IPS-15b (cell line): ENCODE results near the gene TRAPPC12.
"Not testable (repeated sequence)": the region's sequence is repeated elsewhere in the genome, so short reads cannot be mapped to it uniquely, and the experiment has no call there.

Experiments used
- H3K27me3 ChIP-seq: one replicate; pipeline ENCODE4 v1.6.1; 2013; ENCODE audit warnings: low read length; ENCODE audit not compliant: control insufficient read depth, insufficient read depth
- H3K36me3 ChIP-seq: one replicate; pipeline ENCODE4 v1.6.1; 2013; ENCODE audit warnings: low read length; ENCODE audit not compliant: control insufficient read depth, insufficient read depth
- H3K4me1 ChIP-seq: one replicate; pipeline ENCODE4 v1.6.1; 2013; ENCODE audit warnings: mild to moderate bottlenecking, low read length; ENCODE audit not compliant: control insufficient read depth, insufficient read depth
- H3K4me3 ChIP-seq: one replicate; pipeline ENCODE4 v1.5.1; 2013; ENCODE audit warnings: low read depth, low read length
- H3K9ac ChIP-seq: one replicate; pipeline ENCODE4 v1.6.1; 2013; ENCODE audit warnings: low read depth, mild to moderate bottlenecking, low read length
- H3K9me3 ChIP-seq: one replicate; pipeline ENCODE4 v1.6.1; 2013; ENCODE audit warnings: mild to moderate bottlenecking, low read length; ENCODE audit not compliant: control insufficient read depth, insufficient read depth

TRAPPC12 gene

DNA sequence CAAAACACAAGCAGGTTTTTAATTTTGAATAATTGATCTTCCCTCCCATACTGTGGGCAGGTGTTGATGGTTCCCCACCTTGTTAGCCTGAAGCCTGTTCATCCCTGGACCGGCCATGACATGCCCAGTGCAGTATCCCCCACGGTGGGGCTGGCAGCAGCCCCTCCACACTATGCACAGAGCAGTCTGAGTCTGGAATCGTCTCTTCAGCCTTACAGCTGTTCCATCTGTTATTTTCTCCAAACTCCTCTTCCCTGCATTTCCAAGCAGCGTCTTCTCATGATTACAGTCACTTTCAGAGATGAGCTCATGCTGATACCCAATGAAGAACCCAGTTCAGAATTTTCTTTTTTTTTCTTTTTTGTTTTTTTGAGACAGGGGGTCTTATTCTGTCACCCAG, 71.7 kb downstream of the TRAPPC12 start:
- peaks cover 7% of the 10 kb centered on the region for H3K36me3 ChIP-seq
- H3K27me3 ChIP-seq: no peaks in the 10 kb centered on the region
- H3K4me3 ChIP-seq: no peak overlapping the region
- peaks cover 4% of the 10 kb centered on the region for H3K4me1 ChIP-seq
- no peak overlapping the region for H3K9ac ChIP-seq
- no peaks in the 10 kb centered on the region for H3K9me3 ChIP-seq

- no peak overlapping the region for H3K9ac ChIP-seq
- no peaks in the 10 kb centered on the region for H3K27me3 ChIP-seq
- no peaks in the 10 kb centered on the region for H3K9me3 ChIP-seq
- H3K4me1 ChIP-seq: peaks cover 4% of the 10 kb centered on the region
- H3K36me3 ChIP-seq: peaks cover 7% of the 10 kb centered on the region
- no peak overlapping the region for H3K4me3 ChIP-seq
Measured at GRCh38 chr2:3451926-3452671, 72.6 kb downstream of the TRAPPC12 start.

DNA sequence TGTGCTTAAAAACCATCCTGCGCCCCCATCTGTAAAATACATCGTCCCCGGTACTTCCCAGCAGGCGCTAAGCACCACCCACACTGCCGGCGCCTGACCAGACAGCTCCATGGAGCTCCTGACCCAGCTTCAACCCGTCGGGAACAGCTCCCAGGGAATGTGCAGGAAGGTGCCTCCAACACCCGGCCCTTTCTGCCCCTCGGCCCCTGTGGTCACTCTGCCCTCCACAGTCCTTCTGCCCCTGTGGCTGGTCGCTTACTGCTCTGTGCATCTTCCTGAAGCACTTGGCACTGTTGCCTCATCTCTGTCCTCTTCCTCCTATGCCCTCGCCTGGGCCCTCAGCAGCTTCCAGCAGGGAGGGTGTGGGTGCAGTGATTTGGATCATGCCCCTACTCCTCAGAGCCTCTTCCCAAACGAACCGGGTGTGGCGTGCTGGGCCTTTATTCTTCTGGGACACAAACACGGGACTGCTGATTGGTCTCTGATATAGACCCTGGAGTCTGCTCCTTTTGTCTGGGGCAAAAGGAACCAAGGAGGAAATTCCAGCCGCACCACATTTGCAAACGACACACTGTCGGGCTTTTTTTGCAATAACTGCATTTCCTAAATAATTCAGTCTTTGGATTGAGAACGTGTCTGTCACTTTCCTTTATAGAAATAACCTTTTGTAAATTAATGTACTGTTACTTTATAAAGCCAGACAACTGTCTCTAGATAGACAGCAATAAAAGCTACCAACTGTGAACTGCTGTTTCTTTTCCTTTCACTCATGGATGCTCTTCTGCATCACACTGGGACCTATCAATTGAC, 73.9 kb downstream of the TRAPPC12 start:
- no peaks in the 10 kb centered on the region for H3K4me1 ChIP-seq
- H3K9me3 ChIP-seq: no peaks in the 10 kb centered on the region
- H3K9ac ChIP-seq: no peak overlapping the region
- H3K4me3 ChIP-seq: no peak overlapping the region
- H3K27me3 ChIP-seq: no peaks in the 10 kb centered on the region
- peaks cover 12% of the 10 kb centered on the region for H3K36me3 ChIP-seq

GRCh38 chr2:3454005-3454404, 74.5 kb downstream of the TRAPPC12 start:
- H3K27me3 ChIP-seq, H3K9me3 ChIP-seq, H3K4me3 ChIP-seq, H3K4me1 ChIP-seq, H3K9ac ChIP-seq: not testable (repeated sequence)
- peaks cover 12% of the 10 kb centered on the region for H3K36me3 ChIP-seq

DNA sequence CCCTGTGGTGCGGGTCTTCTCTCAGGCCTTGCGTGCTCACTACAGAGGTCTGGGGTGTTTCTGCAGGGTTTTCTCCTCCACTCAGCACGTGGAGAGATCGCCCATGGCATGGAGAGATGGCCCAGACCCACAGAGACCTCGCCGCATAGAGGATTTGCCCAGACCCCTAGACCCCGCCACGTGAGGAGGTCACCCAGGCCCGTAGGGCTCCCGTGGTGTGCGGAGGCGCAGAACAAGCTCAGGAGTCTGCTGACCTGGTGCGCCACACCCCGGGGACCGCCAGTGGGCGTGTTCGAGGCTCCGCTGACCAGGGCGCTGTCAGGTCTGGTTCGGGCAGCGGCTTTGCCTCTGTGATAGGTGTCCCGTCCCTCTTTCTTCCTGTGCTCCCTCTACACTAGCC, 75.3 kb downstream of the TRAPPC12 start:
- Histone ChIP-seq H3K4me3 (no peak overlapping the region), H3K27me3 (no peaks in the 10 kb centered on the region), H3K9me3 (no peaks in the 10 kb centered on the region), H3K4me1 (no peaks in the 10 kb centered on the region), H3K36me3 (peaks cover 12% of the 10 kb centered on the region), H3K9ac (no peak overlapping the region)

GRCh38 chr2:3456125-3456524, 76.6 kb downstream of the TRAPPC12 start:
- H3K36me3 ChIP-seq: peaks cover 8% of the 10 kb centered on the region

DNA sequence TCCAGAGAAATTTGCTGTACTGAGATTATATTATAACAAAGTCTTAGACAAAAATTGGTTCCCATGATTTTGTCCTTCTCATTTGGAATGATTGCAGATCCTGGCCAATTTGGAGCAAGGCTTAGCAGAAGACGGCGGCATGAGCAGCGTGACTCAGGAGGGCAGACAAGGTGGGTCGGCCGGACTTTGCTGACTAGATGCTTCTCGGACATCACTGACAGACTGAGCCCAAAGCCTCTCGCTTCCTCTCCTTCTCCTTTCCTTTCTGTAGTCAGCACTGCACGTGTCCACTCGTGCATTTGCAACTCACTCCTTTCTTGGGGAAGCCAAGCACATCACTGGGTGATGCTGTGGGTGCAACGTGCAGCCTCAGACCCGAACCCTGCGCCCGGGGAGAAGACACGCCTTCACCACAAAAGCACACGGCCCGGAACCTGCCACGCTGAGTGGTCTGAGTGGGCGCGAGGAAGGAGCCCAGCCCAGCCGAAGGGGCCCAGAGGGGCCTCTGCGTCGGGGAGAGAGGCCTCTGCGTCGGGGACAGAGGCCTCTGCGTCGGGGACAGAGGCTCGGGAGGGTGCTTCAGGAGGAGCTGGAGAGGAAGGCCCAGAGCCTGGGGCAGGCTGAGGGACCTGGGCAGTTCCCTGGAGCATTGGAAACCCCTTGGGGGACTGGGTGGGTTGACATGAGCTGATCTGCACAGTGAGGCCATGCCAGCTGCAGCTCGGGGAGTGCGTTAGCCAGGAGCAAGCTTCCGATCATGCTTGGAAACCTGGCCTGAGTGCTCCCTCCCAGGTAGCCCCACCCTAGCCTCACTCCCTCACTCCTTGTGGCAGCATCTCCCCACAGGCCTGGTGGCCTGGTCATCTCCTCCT, 78.3 kb downstream of the TRAPPC12 start:
- H3K27me3 ChIP-seq: no peaks in the 10 kb centered on the region
- H3K4me3 ChIP-seq: no peak overlapping the region
- H3K9ac ChIP-seq: no peak overlapping the region
- peaks cover 8% of the 10 kb centered on the region for H3K36me3 ChIP-seq
- peaks cover 6% of the 10 kb centered on the region for H3K4me1 ChIP-seq
- H3K9me3 ChIP-seq: no peaks in the 10 kb centered on the region

More at GRCh38 chr2:3456125-3456524, 76.6 kb downstream of the TRAPPC12 start:
- Histone ChIP-seq H3K9ac (no peak overlapping the region), H3K4me1 (peaks cover 2% of the 10 kb centered on the region), H3K9me3 (no peaks in the 10 kb centered on the region), H3K27me3 (no peaks in the 10 kb centered on the region), H3K4me3 (no peak overlapping the region)

DNA sequence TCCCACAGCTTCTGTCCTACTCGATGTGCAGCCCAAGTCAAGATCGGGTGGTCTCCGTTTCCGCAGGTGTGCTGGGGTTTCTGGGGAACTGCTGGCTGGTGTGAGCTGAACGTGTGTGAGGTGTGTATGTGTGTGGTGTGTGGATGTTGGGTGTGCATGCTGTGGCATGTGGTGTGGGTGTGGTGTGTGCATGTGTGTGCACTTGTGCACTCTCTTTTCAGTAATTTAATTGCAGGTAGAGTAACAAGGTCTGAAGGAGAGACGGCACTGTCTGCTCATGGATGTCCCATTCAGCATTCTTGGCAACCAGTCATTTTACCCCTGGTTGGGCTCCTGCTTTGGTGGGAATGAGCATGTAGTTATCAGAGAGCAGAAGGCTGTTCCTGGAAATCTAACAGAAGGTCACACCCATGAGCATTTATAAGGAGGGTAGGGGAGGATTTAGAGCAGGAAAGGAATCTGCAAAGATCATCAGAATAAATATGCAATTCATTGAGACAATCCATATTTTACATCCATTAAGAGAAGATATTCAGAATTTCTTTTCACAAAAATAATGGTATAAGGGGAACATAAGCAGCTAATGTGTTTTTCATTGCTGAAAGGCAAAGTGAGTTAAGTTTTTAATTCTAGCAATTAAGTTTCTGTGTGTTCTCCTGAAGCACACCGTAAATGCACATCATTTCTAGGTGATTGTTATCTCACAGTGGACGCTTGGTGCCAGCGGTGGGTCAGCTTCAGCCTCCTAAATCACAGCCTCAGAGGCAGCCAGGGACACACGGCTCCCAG, 79.1 kb downstream of the TRAPPC12 start:
- Histone ChIP-seq H3K27me3 (no peaks in the 10 kb centered on the region), H3K4me3 (no peak overlapping the region), H3K36me3 (peaks cover 8% of the 10 kb centered on the region), H3K9me3 (no peaks in the 10 kb centered on the region), H3K9ac (no peak overlapping the region), H3K4me1 (peaks cover 6% of the 10 kb centered on the region)

GRCh38 chr2:3459185-3460015, 79.9 kb downstream of the TRAPPC12 start:
- peaks cover 6% of the 10 kb centered on the region for H3K4me1 ChIP-seq
- no peaks in the 10 kb centered on the region for H3K27me3 ChIP-seq
- peaks cover 8% of the 10 kb centered on the region for H3K36me3 ChIP-seq
- H3K4me3 ChIP-seq: no peak overlapping the region
- H3K9me3 ChIP-seq: no peaks in the 10 kb centered on the region
- no peak overlapping the region for H3K9ac ChIP-seq

- peaks cover 6% of the 10 kb centered on the region for H3K4me1 ChIP-seq
- peaks cover 8% of the 10 kb centered on the region for H3K36me3 ChIP-seq
- no peaks in the 10 kb centered on the region for H3K9me3 ChIP-seq
- H3K27me3 ChIP-seq: no peaks in the 10 kb centered on the region
- H3K9ac ChIP-seq: no peak overlapping the region
- H3K4me3 ChIP-seq: no peak overlapping the region
Measured at GRCh38 chr2:3460156-3460555, 80.7 kb downstream of the TRAPPC12 start.
